Suprapubic skin (tissue), 4 donors: Measurements from ENCODE around the gene GRIN3B.

Experiments used
- CTCF ChIP-seq, 2 donors: fragments of 200-600 bp in 1 of 2; fragments of 450-650 bp in 1 of 2; sonication (generic) in 1 of 2; IDR thresholded peaks; one replicate each; pipeline ENCODE4 v1.5.1; 2016 to 2019; ENCODE audit warnings: antibody characterized with exemption in 2 of 2, mild to moderate bottlenecking in 1 of 2, moderate library complexity in 1 of 2
- EP300 ChIP-seq: sonication (generic); formaldehyde crosslinking; IDR thresholded peaks from one replicate; pipeline ENCODE4 v1.6.1; 2017; ENCODE audit warnings: antibody characterized with exemption
- POLR2A ChIP-seq, 2 donors: fragments of 450-650 bp; IDR thresholded peaks; one replicate each; pipeline ENCODE4 v1.6.1; 2017; ENCODE audit warnings: antibody characterized with exemption in 2 of 2, mild to moderate bottlenecking in 2 of 2, moderate library complexity in 2 of 2
- POLR2AphosphoS5 ChIP-seq, 3 donors: sonication (generic); formaldehyde crosslinking; IDR thresholded peaks; one replicate each; pipeline ENCODE4 v1.6.1; 2017; ENCODE audit warnings: antibody characterized with exemption in 3 of 3

GRCh38 chr19:1032264-1032867 lies 32.1 kb downstream of the GRIN3B start:
- TF ChIP-seq CTCF (IDR thresholded peaks at IDR 0.05) (no peak), POLR2A (IDR thresholded peaks at IDR 0.05) (no peak), POLR2AphosphoS5 (IDR thresholded peaks at IDR 0.05) (no peak), EP300 (no peak)
